AML-193 (cell line): Measurements from ENCODE around the gene ACSM3.
"Not testable (repeated sequence)": the region's sequence is repeated elsewhere in the genome, so short reads cannot be mapped to it uniquely, and the experiment has no call there.

Experiments
- DNase-seq, 2 experiments: peaks; one replicate each; lab custom pipeline; 2025; lab: John Stamatoyannopoulos, UW

The ACSM3 gene

GRCh38 chr16:20755799-20756198, 8.0 kb upstream of the ACSM3 start:
- DNase-seq, result not testable (repeated sequence)

GRCh38 chr16:20760346-20760745, 3.5 kb upstream of the ACSM3 start:
- DNase-seq, result no peak

GRCh38 chr16:20761175-20761574, 2.6 kb upstream of the ACSM3 start:
- DNase-seq, result no peak

GRCh38 chr16:20762404-20763123, 1.2 kb upstream of the ACSM3 start:
- no peak for DNase-seq

- DNase-seq, result not testable (repeated sequence)
Observed at GRCh38 chr16:20764448-20764847, 634 bp downstream of the ACSM3 start.

- no peak for DNase-seq
Observed at GRCh38 chr16:20765732-20766131, 1.9 kb downstream of the ACSM3 start.

- no peak for DNase-seq
Observed at GRCh38 chr16:20766294-20766693, 2.5 kb downstream of the ACSM3 start.

- DNase-seq, result no peak
Observed at GRCh38 chr16:20767577-20767976, 3.8 kb downstream of the ACSM3 start.

- DNase-seq, result no peak
Observed at GRCh38 chr16:20768121-20768520, 4.3 kb downstream of the ACSM3 start.

- no peak for DNase-seq
Observed at GRCh38 chr16:20768818-20769217, 5.0 kb downstream of the ACSM3 start.

- no peak for DNase-seq
Observed at GRCh38 chr16:20773679-20774078, 9.9 kb downstream of the ACSM3 start.

- DNase-seq, result peak; percentile 70 to 73
Observed at GRCh38 chr16:20774703-20775362, 11.0 kb downstream of the ACSM3 start.

GRCh38 chr16:20781697-20782096, 17.9 kb downstream of the ACSM3 start:
- peak; percentile 72 to 83 for DNase-seq

- DNase-seq, result no peak
Observed at GRCh38 chr16:20782470-20782869, 18.7 kb downstream of the ACSM3 start.

GRCh38 chr16:20784204-20784603, 20.4 kb downstream of the ACSM3 start:
- no peak for DNase-seq

GRCh38 chr16:20789130-20789529, 25.3 kb downstream of the ACSM3 start:
- no peak for DNase-seq

GRCh38 chr16:20791923-20792612, 28.3 kb downstream of the ACSM3 start:
- no peak for DNase-seq

- DNase-seq, result no peak
Observed at GRCh38 chr16:20798364-20798763, 34.5 kb downstream of the ACSM3 start.

GRCh38 chr16:20799599-20799998, 35.8 kb downstream of the ACSM3 start:
- DNase-seq, result peak; percentile 65 to 69

GRCh38 chr16:20801278-20801677, 37.5 kb downstream of the ACSM3 start:
- no peak for DNase-seq

GRCh38 chr16:20803192-20803560, 39.4 kb downstream of the ACSM3 start:
- DNase-seq, result no peak

GRCh38 chr16:20803561-20804214, 39.9 kb downstream of the ACSM3 start:
- no peak for DNase-seq
